Measurements from ENCODE around the gene CRYBG1. TPM values are rescaled to one million over a fixed set of nuclear protein-coding genes. Genes with fewer than 3 reads are reported as not detected.
"Not testable (repeated sequence)": the region's sequence is repeated elsewhere in the genome, so short reads cannot be mapped to it uniquely, and the experiment has no call there.

The CRYBG1 gene
- total and polyA plus RNA-seq, 4 donors: 0.41 to 12.7 (median 5.8) TPM

DNA sequence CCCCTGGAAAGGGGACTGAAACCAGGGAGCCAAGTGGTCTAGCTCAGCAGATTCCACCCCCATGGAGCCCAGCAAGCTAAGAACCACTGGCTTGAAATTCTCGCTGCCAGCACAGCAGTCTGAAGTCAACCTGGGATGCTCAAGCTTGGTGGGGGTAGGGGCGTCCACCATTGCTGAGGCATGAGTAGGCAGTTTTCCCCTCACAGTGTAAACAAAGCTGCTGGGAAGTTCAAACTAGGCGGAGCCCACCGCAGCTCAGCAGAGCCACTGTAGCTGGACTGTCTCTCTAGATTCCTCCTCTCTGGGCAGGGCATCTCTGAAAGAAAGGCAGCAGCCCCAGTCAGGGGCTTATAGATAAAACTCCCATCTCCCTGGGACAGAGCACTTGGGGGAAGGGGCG lies 44.5 kb downstream of the CRYBG1 start:
- H3K36me3 ChIP-seq (ENCODE audit: control insufficient read depth in 1 of 2, insufficient read depth in 2 of 2, low read length in 1 of 2); H3K4me3 ChIP-seq (ENCODE audit: low read length in 2 of 2); DNase-seq; H3K27ac ChIP-seq (ENCODE audit: low read depth in 1 of 2, low read length in 2 of 2); intact Hi-C loops (cut with DNase I); ATAC-seq (ENCODE audit: low FRiP score); H3K9me3 ChIP-seq (ENCODE audit: control insufficient read depth, low read length); H3K27me3 ChIP-seq (ENCODE audit: control insufficient read depth in 1 of 2, insufficient read depth in 2 of 2, low read length in 1 of 2); H3K4me1 ChIP-seq (ENCODE audit: control insufficient read depth in 1 of 2, insufficient read depth in 2 of 2, low read length in 2 of 2): not testable (repeated sequence)
- 76 to 77% methylated on average over 5 of the region's 5 CpGs for WGBS, 2 donors

DNA sequence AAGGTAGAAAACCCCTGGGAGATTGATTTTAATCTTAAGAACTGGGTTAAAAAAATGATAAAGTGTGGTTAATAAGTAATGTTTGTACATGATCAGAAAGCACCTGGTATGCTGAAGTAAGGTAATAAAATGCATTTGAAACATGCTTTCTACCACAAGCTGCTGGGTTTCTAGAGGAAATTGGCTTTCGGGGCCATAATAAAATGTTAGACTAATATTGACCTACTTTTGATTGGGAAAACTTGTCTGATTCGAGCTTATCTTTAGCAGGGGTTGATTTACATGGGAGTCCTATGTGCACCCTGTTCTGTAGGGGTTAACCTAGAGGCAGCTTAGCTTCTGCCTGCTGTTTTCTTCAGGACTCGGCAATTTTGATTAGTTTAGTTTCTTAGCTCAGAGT lies 50.5 kb downstream of the CRYBG1 start:
- WGBS, 2 donors: 60 to 63% methylated on average over 3 of the region's 3 CpGs
- no peaks in the 10 kb centered on the region for H3K9me3 ChIP-seq (ENCODE audit: control insufficient read depth, low read length)
- DNase-seq (no peak), ATAC-seq (ENCODE audit: low FRiP score) (no peak)
- no peak overlapping the region for H3K4me3 ChIP-seq (ENCODE audit: low read length in 2 of 2)
- H3K27me3 ChIP-seq (ENCODE audit: control insufficient read depth in 1 of 2, insufficient read depth in 2 of 2, low read length in 1 of 2): no peaks in the 10 kb centered on the region
- H3K4me1 ChIP-seq (ENCODE audit: control insufficient read depth in 1 of 2, insufficient read depth in 2 of 2, low read length in 2 of 2): no peaks in the 10 kb centered on the region
- no peaks in the 10 kb centered on the region for H3K36me3 ChIP-seq (ENCODE audit: control insufficient read depth in 1 of 2, insufficient read depth in 2 of 2, low read length in 1 of 2)
- H3K27ac ChIP-seq (ENCODE audit: low read depth in 1 of 2, low read length in 2 of 2): no peak overlapping the region
- intact Hi-C loops (cut with DNase I): no loop called here

DNA sequence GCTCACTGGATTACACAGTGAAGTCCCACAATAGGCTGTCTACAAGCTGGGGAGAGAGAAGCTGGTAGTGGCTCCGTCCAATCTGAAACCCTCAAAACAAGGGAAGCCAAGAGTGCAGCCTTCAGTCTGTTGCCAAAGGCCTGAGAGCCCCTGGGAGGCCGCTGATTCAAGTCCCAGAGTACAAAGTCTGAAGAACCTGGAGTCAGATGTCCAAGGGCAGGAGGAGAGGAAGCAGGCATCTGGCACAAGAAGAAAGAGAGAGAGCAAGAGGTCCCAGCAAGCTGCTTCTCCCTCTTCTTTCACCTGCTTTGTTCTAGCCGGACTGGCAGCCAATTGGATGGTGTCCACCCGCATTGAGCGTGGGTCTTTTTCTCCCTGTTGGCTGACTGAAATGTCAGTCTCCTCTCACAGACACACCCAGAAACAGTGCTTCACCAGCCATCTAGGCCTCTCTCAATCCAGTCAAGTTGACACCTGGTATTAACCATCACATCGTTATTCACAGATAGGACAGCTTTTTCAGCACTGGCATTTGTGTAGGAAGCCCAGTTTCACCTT lies 51.2 kb downstream of the CRYBG1 start:
- ATAC-seq (ENCODE audit: low FRiP score) (no peak), DNase-seq (no peak)
- H3K9me3 ChIP-seq (ENCODE audit: control insufficient read depth, low read length): no peaks in the 10 kb centered on the region
- no peaks in the 10 kb centered on the region for H3K4me1 ChIP-seq (ENCODE audit: control insufficient read depth in 1 of 2, insufficient read depth in 2 of 2, low read length in 2 of 2)
- intact Hi-C loops (cut with DNase I): no loop called here
- H3K36me3 ChIP-seq (ENCODE audit: control insufficient read depth in 1 of 2, insufficient read depth in 2 of 2, low read length in 1 of 2): no peaks in the 10 kb centered on the region
- no peaks in the 10 kb centered on the region for H3K27me3 ChIP-seq (ENCODE audit: control insufficient read depth in 1 of 2, insufficient read depth in 2 of 2, low read length in 1 of 2)
- no peak overlapping the region for H3K4me3 ChIP-seq (ENCODE audit: low read length in 2 of 2)
- H3K27ac ChIP-seq (ENCODE audit: low read depth in 1 of 2, low read length in 2 of 2): no peak overlapping the region
- WGBS, 2 donors: 74 to 79% methylated on average over 6 of the region's 6 CpGs

DNA sequence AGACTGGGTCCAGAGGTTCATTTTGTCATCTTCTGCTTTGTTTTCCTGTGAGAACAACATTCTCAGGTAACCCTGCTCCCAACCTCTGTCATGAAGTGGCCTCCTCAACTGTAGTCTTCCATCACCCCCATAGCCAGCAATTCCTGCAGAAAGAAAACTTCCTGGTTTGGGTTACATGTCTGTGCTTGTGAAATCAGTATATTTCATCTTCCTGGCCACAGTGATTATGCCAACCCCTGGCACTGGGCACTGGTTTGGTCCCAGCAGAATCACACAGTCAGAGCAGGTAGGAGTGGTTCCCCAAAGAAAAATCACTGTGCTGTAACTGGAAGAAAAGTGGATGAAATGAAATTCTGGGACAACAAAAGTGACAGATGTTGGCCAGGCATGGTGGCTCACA lies 52.5 kb downstream of the CRYBG1 start:
- Histone ChIP-seq H3K27ac (ENCODE audit: low read depth in 1 of 2, low read length in 2 of 2) (no peak overlapping the region), H3K4me1 (ENCODE audit: control insufficient read depth in 1 of 2, insufficient read depth in 2 of 2, low read length in 2 of 2) (no peaks in the 10 kb centered on the region), H3K36me3 (ENCODE audit: control insufficient read depth in 1 of 2, insufficient read depth in 2 of 2, low read length in 1 of 2) (no peaks in the 10 kb centered on the region), H3K4me3 (ENCODE audit: low read length in 2 of 2) (no peak overlapping the region), H3K27me3 (ENCODE audit: control insufficient read depth in 1 of 2, insufficient read depth in 2 of 2, low read length in 1 of 2) (no peaks in the 10 kb centered on the region), H3K9me3 (ENCODE audit: control insufficient read depth, low read length) (no peaks in the 10 kb centered on the region)
- intact Hi-C loops (cut with DNase I): no loop called here
- no peak for DNase-seq
- ATAC-seq (ENCODE audit: low FRiP score): no peak

DNA sequence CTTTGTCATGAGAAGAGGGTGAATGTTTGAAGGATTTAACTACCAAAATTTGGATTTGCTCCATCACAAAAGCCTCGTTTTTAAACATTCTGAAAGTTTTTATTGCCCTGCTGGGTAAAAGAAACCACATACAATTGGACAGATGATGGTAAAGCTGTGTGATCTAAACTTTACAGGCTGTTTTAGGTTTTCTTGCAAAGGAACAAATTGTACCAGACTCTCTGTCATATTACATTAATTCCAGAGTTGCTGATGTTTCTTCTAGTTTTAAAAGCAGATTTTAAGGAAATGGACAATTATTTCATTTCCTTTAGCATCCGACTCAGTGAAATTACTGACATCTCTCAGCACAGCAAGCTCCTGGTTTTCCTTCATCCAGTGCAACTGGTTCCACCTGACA lies 53.2 kb downstream of the CRYBG1 start:
- 34 to 42% methylated on average over 2 of the region's 2 CpGs for WGBS, 2 donors
- H3K9me3 ChIP-seq (ENCODE audit: control insufficient read depth, low read length): no peaks in the 10 kb centered on the region
- no peak overlapping the region for H3K4me3 ChIP-seq (ENCODE audit: low read length in 2 of 2)
- H3K4me1 ChIP-seq (ENCODE audit: control insufficient read depth in 1 of 2, insufficient read depth in 2 of 2, low read length in 2 of 2): no peaks in the 10 kb centered on the region
- H3K27ac ChIP-seq (ENCODE audit: low read depth in 1 of 2, low read length in 2 of 2): no peak overlapping the region
- DNase-seq (no peak), ATAC-seq (ENCODE audit: low FRiP score) (no peak)
- no peaks in the 10 kb centered on the region for H3K27me3 ChIP-seq (ENCODE audit: control insufficient read depth in 1 of 2, insufficient read depth in 2 of 2, low read length in 1 of 2)
- intact Hi-C loops (cut with DNase I): no loop called here
- no peaks in the 10 kb centered on the region for H3K36me3 ChIP-seq (ENCODE audit: control insufficient read depth in 1 of 2, insufficient read depth in 2 of 2, low read length in 1 of 2)

DNA sequence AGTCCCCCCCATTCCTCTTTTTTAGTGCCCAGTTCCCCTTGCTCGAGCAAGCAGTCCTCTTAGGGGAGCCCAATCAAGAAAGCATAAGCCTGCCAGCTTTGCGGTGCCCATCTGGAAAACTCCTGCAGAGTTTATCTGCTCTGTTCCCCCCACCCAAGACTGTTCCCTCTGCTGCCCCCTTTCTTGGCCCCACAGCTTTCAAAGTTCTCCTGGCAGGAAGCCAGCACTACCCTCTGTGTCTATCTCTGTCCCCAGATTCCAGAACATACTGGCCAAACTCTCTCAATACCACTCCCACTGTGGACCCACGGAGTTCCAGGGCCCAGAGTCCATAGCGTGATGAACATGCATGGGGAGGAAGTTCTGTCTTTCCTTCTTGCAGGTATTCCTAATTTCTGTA lies 55.4 kb downstream of the CRYBG1 start:
- Histone ChIP-seq H3K4me3 (ENCODE audit: low read length in 2 of 2) (no peak overlapping the region), H3K9me3 (ENCODE audit: control insufficient read depth, low read length) (no peaks in the 10 kb centered on the region), H3K4me1 (ENCODE audit: control insufficient read depth in 1 of 2, insufficient read depth in 2 of 2, low read length in 2 of 2) (no peaks in the 10 kb centered on the region), H3K27ac (ENCODE audit: low read depth in 1 of 2, low read length in 2 of 2) (no peak overlapping the region), H3K27me3 (ENCODE audit: control insufficient read depth in 1 of 2, insufficient read depth in 2 of 2, low read length in 1 of 2) (no peaks in the 10 kb centered on the region), H3K36me3 (ENCODE audit: control insufficient read depth in 1 of 2, insufficient read depth in 2 of 2, low read length in 1 of 2) (no peaks in the 10 kb centered on the region)
- intact Hi-C loops (cut with DNase I): no loop called here
- 64 to 68% methylated on average over 4 of the region's 4 CpGs for WGBS, 2 donors
- no peak for ATAC-seq (ENCODE audit: low FRiP score)
- DNase-seq: no peak

DNA sequence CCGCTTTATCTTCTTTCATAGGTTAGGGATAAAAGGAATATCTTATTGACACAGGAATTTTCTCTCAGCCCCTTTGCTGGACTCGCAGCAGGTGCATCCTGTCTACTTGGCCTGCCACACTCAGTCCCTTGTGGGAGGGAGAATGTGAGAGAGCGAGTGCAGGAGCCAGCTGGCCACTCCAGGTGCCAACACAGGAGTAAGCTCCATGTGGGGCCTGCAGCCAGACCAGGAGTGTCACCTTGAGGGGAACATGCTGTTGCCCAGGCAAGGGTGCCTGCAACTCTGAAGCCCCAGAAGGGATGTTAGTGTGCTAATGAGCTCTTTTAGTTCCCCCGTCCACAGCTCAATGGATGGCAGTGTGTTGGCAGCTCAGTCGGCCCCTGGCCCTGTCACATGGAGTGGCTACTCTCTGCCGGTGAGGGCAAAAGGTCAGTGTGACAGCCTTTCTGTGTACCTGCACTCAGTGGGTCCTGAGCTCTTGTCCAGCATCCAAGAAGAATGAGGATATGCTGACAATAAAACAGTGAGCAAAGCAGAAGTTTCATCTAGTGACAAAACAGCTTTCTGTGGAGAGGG lies 57.1 kb downstream of the CRYBG1 start:
- H3K4me3 ChIP-seq (ENCODE audit: low read length in 2 of 2): no peak overlapping the region
- no peaks in the 10 kb centered on the region for H3K27me3 ChIP-seq (ENCODE audit: control insufficient read depth in 1 of 2, insufficient read depth in 2 of 2, low read length in 1 of 2)
- H3K4me1 ChIP-seq (ENCODE audit: control insufficient read depth in 1 of 2, insufficient read depth in 2 of 2, low read length in 2 of 2): no peaks in the 10 kb centered on the region
- H3K36me3 ChIP-seq (ENCODE audit: control insufficient read depth in 1 of 2, insufficient read depth in 2 of 2, low read length in 1 of 2): no peaks in the 10 kb centered on the region
- WGBS, 2 donors: 80 to 82% methylated on average over 6 of the region's 6 CpGs
- DNase-seq (no peak), ATAC-seq (ENCODE audit: low FRiP score) (peak; percentile 35)
- no peak overlapping the region for H3K27ac ChIP-seq (ENCODE audit: low read depth in 1 of 2, low read length in 2 of 2)
- no peaks in the 10 kb centered on the region for H3K9me3 ChIP-seq (ENCODE audit: control insufficient read depth, low read length)
- intact Hi-C loops (cut with DNase I): no loop called here

DNA sequence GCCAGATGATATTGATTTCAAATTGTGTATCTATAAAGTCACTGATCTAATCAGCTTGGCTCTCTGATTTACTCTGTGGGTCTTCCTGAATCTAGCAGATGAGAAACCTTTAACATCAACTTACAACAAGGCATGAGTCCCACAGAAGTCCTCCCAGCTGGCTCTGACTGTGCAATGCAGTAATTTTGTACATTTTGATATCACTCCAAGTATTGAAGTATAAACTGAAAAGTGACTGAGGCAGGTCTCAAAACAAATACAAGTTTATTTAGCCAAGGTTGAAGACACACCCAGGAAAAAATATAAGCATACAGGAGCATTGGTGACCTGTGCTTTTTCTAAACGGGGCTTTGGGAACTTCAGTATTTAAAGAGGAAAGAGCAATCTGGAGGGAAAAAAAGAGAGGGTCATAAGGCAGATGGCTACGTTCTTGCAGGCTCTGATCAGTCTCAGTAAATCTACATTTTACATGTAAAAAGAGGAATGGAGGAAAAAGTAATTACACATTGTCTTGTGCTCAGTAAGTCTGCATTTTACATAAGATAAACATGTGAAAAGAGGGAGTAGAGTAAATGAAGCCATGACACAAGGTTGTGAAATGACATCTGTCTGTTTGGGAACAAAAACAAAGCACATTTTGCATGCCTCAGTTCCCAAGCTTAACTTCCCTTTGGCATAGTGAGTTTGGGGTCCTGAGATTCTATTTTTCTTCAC lies 59.5 kb downstream of the CRYBG1 start:
- no peaks in the 10 kb centered on the region for H3K36me3 ChIP-seq (ENCODE audit: control insufficient read depth in 1 of 2, insufficient read depth in 2 of 2, low read length in 1 of 2)
- no peaks in the 10 kb centered on the region for H3K9me3 ChIP-seq (ENCODE audit: control insufficient read depth, low read length)
- no peak overlapping the region for H3K4me3 ChIP-seq (ENCODE audit: low read length in 2 of 2)
- intact Hi-C loops (cut with DNase I): no loop called here
- DNase-seq (no peak), ATAC-seq (ENCODE audit: low FRiP score) (no peak)
- no peaks in the 10 kb centered on the region for H3K27me3 ChIP-seq (ENCODE audit: control insufficient read depth in 1 of 2, insufficient read depth in 2 of 2, low read length in 1 of 2)
- H3K4me1 ChIP-seq (ENCODE audit: control insufficient read depth in 1 of 2, insufficient read depth in 2 of 2, low read length in 2 of 2): no peaks in the 10 kb centered on the region
- no peak overlapping the region for H3K27ac ChIP-seq (ENCODE audit: low read depth in 1 of 2, low read length in 2 of 2)
- 27 to 30% methylated on average over 2 of the region's 2 CpGs for WGBS, 2 donors

DNA sequence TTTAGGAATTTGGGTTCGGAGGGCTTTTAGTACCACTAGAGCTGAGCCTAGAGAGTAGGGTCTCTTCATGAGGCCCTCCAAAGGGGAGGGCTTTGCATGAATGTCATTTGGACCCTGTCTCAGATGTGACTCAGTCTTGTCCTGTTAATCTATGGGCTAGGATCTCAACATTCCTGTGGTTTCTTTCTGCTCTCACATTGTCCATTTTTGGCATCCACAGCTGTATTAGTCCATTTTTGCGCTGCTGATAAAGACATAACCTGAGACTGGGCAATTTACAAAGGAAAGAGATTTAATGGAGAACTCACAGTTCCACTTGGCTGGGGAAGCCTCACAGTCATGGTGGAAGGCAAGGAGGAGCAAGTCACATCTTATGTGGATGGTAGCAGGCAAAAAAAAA lies 61.0 kb downstream of the CRYBG1 start:
- Histone ChIP-seq H3K4me3 (ENCODE audit: low read length in 2 of 2) (no peak overlapping the region), H3K27ac (ENCODE audit: low read depth in 1 of 2, low read length in 2 of 2) (no peak overlapping the region), H3K36me3 (ENCODE audit: control insufficient read depth in 1 of 2, insufficient read depth in 2 of 2, low read length in 1 of 2) (no peaks in the 10 kb centered on the region), H3K27me3 (ENCODE audit: control insufficient read depth in 1 of 2, insufficient read depth in 2 of 2, low read length in 1 of 2) (no peaks in the 10 kb centered on the region), H3K4me1 (ENCODE audit: control insufficient read depth in 1 of 2, insufficient read depth in 2 of 2, low read length in 2 of 2) (no peaks in the 10 kb centered on the region), H3K9me3 (ENCODE audit: control insufficient read depth, low read length) (no peaks in the 10 kb centered on the region)
- no peak for DNase-seq
- WGBS, 2 donors: 89 to 92% methylated on average over 2 of the region's 2 CpGs
- no peak for ATAC-seq (ENCODE audit: low FRiP score)
- intact Hi-C loops (cut with DNase I): no loop called here

All from aorta (tissue), 5 donors.